ENCODE data around the gene AMZ1. TPM values are rescaled to one million over a fixed set of nuclear protein-coding genes. Genes with fewer than 3 reads are reported as not detected.

Gene AMZ1
- total RNA-seq, 2 donors from 2014 or later, result not detected

DNA sequence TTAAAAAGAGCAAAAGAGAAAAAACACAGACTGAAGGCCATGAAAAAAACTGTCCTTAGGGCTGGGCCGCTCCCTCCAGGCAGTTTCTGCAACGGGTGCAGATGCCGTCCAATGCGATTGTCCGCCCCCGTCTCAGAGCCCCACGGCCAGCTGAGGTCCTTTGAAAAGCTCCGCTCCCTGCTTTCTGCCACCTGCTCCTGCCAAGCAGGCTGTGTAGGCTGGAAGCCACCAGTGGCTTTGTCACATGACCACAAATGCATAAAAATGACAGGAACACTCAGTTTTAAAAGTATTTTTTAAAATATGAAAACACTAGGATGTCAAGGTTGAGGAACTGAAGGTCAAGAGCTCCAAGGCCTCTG lies 71.7 kb downstream of the AMZ1 start:
- Histone ChIP-seq H3K4me3 (no peak overlapping the region), H3K9me3 (no peaks in the 10 kb centered on the region), H3K4me1 (no peaks in the 10 kb centered on the region), H3K36me3 (replicated peaks in 1 of 2; ENCODE audit: insufficient read depth in 1 of 2, low read depth in 2 of 2) (no peaks in the 10 kb centered on the region), H3K27ac (peak overlapping the region in 2 of 4 donors; percentile 11 to 15), H3K27me3 (no peaks in the 10 kb centered on the region)
- 73 to 93% methylated on average over 8 of the region's 8 CpGs for WGBS, 2 donors
- intact Hi-C loops (cut with DNase I), result no loop called here
- TF ChIP-seq POLR2A (IDR thresholded peaks at IDR 0.05), result no peak
- TF ChIP-seq, protein P1, sequence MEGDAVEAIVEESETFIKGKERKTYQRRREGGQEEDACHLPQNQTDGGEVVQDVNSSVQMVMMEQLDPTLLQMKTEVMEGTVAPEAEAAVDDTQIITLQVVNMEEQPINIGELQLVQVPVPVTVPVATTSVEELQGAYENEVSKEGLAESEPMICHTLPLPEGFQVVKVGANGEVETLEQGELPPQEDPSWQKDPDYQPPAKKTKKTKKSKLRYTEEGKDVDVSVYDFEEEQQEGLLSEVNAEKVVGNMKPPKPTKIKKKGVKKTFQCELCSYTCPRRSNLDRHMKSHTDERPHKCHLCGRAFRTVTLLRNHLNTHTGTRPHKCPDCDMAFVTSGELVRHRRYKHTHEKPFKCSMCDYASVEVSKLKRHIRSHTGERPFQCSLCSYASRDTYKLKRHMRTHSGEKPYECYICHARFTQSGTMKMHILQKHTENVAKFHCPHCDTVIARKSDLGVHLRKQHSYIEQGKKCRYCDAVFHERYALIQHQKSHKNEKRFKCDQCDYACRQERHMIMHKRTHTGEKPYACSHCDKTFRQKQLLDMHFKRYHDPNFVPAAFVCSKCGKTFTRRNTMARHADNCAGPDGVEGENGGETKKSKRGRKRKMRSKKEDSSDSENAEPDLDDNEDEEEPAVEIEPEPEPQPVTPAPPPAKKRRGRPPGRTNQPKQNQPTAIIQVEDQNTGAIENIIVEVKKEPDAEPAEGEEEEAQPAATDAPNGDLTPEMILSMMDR (IDR thresholded peaks at IDR 0.05), result no peak
- ATAC-seq, result no peak
- no peak for DNase-seq

DNA sequence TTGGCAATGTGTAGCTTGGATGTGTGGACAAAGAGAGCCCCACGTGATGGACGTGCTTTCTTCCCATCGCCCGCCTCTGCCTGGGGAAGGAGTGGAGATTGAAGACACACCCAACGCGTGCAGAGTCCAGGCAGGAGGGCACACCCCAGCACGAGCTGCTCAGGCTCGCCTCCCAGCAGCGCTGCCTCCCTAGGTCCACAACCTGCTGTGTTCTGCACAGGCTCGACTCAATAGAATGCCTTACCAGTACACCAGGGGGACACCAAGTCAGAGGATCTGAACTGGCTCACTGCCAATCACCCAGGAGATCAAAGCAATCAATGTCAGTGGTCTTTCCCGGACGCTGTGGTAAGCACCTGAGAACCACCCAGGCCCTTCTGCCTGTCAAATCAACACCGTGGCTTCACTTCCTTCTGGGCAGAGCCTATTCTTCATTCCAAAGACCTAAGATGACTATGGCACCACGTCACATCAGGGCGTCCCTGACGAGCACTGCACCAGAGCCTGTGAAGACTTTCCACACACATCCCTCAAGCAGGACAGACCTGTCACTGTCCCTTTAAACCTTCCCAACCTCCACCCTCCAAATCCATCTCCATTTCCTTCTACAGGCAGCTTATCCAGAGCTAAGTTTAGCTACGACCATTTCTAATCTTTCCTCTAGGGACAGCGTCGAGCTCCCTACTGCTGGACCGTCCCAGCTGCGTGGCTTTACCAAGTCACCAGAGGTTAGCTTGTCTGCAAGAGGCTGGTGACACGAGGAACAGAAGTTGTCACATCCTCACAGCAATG lies 72.3 kb downstream of the AMZ1 start:
- Histone ChIP-seq H3K36me3 (replicated peaks in 1 of 2; ENCODE audit: insufficient read depth in 1 of 2, low read depth in 2 of 2) (no peaks in the 10 kb centered on the region), H3K4me3 (no peak overlapping the region), H3K9me3 (no peaks in the 10 kb centered on the region), H3K27ac (peak overlapping the region in 3 of 4 donors; percentile 11 to 15 (median 14)), H3K27me3 (no peaks in the 10 kb centered on the region), H3K4me1 (no peaks in the 10 kb centered on the region)
- TF ChIP-seq, protein P1 (IDR thresholded peaks at IDR 0.05), result peak in 4 of 7 experiments; percentile 18 to 29 (median 26)
- no peak for TF ChIP-seq POLR2A (IDR thresholded peaks at IDR 0.05)
- DNase-seq (peak in 2 of 4 donors; percentile 38), ATAC-seq (peak; percentile 31)
- intact Hi-C loops (cut with DNase I), result no loop called here
- WGBS, 2 donors, result 62 to 68% methylated on average over 19 to 22 of the region's 22 CpGs

DNA sequence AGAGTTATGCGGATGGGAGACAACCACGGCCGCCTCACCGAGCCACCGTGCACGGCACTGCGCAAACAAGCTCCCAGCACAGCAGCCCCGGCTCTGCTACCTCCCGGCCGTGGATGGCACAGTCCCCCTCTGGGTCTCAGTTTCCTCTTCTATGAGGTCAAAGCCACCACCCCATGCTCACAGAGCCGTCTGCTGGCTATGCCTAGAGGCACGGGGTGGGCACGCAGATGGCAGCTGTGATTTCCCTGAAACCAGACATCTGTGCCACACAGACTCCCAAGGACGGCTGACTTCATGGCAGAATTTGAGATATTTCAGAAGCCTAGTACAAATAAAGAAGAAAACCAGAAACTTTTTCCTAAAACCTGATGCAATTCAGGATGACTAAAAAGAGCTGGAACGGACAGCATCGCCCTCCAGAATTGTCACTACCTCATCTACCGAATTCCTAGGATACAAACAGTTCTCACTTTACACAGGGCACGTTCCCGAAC lies 73.2 kb downstream of the AMZ1 start:
- ATAC-seq, result no peak
- no peak overlapping the region for H3K27ac ChIP-seq
- WGBS, 2 donors, result 93 to 94% methylated on average over 19 of the region's 19 CpGs
- no peaks in the 10 kb centered on the region for H3K27me3 ChIP-seq
- no peaks in the 10 kb centered on the region for H3K36me3 ChIP-seq (replicated peaks in 1 of 2; ENCODE audit: insufficient read depth in 1 of 2, low read depth in 2 of 2)
- no peak overlapping the region for H3K4me3 ChIP-seq
- intact Hi-C loops (cut with DNase I), result no loop called here
- no peaks in the 10 kb centered on the region for H3K4me1 ChIP-seq
- TF ChIP-seq, protein P1 (IDR thresholded peaks at IDR 0.05), result no peak
- TF ChIP-seq POLR2A (IDR thresholded peaks at IDR 0.05), result no peak
- no peak for DNase-seq
- no peaks in the 10 kb centered on the region for H3K9me3 ChIP-seq

DNA sequence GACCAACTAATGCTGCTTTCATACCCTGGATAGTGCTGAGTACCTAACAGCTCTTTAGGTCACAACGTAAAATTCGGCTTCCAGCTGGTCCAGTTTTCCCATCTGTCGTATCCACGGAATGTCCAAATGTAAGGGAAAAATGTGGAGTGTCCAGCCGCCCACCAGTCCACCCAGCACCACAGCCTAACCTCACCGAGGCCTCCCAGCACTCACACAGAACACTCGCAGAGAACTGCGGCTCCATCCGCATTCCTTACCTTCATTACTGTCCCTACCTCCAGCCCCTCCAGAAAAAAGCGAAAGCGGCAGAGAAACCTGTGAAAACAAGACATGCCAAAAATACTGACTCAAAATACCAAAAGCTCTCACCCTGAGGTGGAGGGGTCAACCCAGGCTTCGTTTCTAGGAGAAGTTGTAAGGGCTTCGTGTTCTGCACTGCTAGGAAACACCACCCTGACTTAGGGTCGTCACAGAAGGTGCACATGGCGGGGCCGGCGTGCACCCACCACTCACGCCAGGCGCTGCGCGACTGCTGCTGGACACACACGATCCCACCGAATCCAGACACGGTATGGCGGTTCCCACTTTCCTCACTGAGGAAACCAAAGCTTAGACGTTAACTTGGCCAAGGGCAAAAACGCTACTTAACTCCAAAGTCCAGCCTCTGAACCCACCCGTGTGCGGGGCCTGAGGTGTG lies 73.9 kb downstream of the AMZ1 start:
- Histone ChIP-seq H3K27ac (peak overlapping the region in 2 of 4 donors; percentile 51 to 56), H3K4me3 (no peak overlapping the region), H3K9me3 (no peaks in the 10 kb centered on the region), H3K4me1 (no peaks in the 10 kb centered on the region), H3K27me3 (no peaks in the 10 kb centered on the region), H3K36me3 (replicated peaks in 1 of 2; ENCODE audit: insufficient read depth in 1 of 2, low read depth in 2 of 2) (no peaks in the 10 kb centered on the region)
- TF ChIP-seq, protein P1 (IDR thresholded peaks at IDR 0.05), result no peak
- TF ChIP-seq POLR2A (IDR thresholded peaks at IDR 0.05), result no peak
- 94 to 96% methylated on average over 19 to 29 of the region's 29 CpGs for WGBS, 2 donors
- no peak for ATAC-seq
- no peak for DNase-seq
- intact Hi-C loops (cut with DNase I), result no loop called here

Measured in body of pancreas (tissue), 4 donors.